Skeletal muscle cell (primary cell): ENCODE data around the gene R3HDM2.
"Not testable (repeated sequence)": the region's sequence is repeated elsewhere in the genome, so short reads cannot be mapped to it uniquely, and the experiment has no call there.

Experiments
- DNase-seq: peaks from one replicate; pipeline ENCODE4 v3.0.0-alpha.2; 2010; ENCODE audit warnings: low read depth
- H3K4me3 ChIP-seq: 2 replicates; pipeline ENCODE4 v1.5.1; 2011; ENCODE audit warnings: low read depth, mild to moderate bottlenecking, control low read depth, low read length, moderate library complexity

The R3HDM2 gene

DNA sequence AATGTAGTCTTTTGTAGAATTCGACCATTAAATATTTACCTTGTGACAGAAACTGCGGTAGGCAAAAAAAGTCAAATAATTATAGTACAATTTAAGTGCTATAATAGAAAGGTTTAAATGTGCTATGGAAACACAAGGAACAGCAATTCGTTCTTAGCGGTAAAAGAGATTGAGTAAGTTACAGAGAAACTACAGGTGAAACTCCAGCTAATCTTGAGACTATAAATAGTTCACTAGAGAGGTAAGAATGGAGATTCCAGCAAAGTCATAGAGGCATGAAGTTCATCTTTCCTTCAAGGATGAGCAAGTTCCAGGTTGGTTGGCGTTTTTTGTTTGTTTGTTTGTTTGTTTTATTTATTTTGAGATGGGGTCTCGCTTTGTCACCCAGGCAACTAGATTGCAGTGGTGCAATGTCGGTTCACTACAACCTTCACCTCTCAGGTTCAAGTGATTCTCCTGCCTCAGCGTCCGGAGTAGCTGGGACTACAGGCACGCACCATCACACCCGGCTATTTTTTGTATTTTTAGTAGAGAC lies 878 bp upstream of the R3HDM2 start:
- H3K4me3 ChIP-seq = no peak overlapping the region
- no peak for DNase-seq

DNA sequence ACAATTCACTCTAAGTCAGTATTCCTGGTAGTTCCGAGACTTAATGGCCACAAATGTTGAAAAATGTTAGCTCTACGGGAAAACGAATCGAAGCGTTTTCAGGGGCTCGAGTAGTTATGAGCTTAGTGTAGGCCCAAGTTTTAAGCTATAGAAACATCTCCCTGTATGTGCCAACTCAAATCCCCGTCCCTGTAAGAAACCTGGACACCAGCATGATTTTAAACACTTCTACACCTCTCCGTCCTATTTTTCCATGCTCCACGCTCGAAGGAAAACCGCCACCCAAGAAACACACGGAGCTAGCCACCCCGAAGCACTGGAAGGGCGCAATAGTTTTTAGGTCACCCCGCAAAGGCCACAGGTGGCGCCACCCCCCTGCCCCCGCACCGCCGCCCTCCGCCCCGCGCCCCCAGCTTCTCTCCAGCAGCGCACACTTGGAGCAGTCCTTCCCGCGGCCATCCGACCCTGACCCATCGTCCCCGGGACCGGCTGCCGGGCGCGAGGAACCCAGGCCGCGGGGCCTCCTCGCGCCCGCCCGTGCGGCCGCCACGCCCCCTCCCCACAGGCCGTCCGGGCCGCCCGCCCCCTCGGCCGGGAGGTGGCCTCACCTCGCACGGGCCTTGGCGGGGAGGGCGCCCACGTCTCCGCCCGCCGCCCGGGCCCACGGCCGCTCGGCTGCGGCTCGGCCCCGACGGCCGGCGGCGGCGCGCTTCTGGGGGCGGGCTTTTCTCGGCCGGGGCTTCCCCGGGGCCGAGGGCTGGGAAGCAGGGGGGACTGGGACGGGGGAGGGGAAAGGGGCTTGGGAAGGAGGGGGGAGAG lies 522 bp downstream of the R3HDM2 start:
- DNase-seq = no peak
- H3K4me3 ChIP-seq = peak overlapping the region; percentile 54

DNA sequence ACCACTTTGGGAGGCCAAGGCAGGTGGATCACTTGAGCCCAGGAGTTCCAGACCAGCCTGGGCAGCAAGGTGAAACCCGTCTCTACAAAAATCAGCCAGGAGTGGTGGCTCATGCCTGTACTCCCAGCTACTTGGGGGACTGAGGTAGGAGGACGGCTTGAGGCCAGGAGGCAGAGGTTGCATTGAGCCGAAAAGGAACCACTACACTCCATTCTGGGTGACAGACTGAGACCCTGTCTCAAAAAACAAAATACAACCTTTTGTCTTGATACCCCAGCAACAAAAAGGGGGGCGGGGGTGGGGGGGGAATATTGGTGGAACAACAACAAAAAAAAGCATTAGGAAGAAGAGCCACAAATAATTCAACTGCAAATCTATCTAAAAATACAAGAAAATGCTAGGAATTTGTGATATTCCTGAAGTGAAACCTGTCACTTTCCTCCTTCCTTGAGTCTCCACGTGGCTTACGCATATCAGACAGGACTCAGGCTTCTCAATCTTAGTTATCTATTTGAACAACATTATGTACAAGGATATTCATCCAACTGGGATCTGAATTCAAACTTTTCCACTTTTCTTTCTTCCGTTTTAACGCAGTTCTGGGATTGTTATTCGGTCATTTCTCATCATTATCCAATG lies 1.3 kb downstream of the R3HDM2 start:
- DNase-seq = no peak
- H3K4me3 ChIP-seq = peak overlapping the region; percentile 54

DNA sequence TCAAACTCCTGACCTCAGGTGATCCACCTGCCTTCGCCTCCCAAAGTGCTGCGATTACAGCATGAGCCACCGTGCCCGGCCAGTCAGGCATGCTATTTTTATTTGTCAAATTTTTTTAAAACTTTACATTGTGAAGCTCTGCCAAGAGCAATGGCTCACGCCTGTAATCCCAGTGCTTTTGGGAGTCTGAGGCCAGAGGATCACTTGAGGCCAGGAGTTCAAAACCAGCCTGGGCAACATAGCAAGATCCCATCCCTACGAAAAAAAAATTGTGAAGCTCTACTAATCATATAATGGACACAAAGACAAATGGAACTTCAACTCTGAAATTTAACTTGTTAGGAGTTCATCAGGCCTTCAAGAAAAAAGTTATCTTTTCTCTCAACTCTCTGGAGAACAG lies 1.9 kb downstream of the R3HDM2 start:
- no peak for DNase-seq
- no peak overlapping the region for H3K4me3 ChIP-seq

DNA sequence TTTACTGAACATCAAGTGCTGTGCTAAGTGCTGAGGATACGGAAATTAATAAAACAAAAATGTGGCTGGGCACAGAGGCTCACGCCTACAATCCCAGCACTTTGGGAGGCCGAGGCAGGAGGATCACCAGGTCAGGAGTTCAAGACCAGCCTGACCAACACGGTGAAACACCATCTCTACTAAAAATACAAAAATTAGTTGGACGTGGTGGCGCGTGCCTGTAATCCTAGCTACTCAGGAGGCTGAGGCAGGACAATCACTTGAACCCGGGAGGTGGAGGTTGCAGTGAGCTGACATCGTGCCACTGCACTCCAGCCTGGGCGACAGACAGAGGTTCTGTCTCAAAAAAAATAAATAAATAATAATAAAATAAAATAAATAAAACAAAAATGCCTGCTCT lies 3.9 kb downstream of the R3HDM2 start:
- not testable (repeated sequence) for H3K4me3 ChIP-seq, DNase-seq

DNA sequence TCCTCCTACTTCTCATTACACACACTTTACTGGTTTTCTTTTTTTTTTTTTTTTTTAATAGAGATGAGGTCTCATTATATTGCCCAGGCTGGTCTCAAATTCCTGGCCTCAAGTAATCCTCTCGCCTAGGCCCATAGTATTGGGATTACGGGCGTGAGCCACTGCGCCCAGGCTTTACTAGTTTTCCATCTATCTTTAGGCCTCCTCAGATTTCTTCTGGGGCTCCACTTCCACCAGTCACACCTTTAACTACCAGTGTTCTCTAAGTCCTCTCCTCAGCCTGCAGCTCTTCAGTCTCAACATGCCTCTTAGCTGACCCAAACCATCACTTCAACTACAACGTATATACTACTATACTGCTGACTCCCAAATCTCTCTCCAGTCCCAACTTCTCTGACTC lies 10.4 kb downstream of the R3HDM2 start:
- no peak overlapping the region for H3K4me3 ChIP-seq
- DNase-seq = no peak

DNA sequence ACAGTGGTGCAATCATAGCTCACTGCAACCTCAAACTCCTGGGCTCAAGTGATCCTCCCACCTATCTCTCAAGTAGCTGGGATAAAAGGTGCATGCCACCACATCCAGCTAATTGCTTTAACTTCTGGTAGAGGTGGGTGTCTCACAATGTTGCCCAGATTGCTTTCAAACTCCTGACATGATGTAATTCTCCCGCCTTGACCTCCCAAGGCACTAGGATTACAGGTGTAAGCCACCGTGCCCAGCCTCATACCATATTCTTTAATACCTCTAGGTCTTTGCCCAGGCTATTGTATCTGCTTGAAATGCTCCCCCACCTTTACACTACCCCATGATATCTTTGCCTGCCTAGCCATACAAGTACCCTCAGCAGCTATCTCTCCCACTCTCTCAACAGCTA lies 11.3 kb downstream of the R3HDM2 start:
- no peak overlapping the region for H3K4me3 ChIP-seq
- DNase-seq = no peak

DNA sequence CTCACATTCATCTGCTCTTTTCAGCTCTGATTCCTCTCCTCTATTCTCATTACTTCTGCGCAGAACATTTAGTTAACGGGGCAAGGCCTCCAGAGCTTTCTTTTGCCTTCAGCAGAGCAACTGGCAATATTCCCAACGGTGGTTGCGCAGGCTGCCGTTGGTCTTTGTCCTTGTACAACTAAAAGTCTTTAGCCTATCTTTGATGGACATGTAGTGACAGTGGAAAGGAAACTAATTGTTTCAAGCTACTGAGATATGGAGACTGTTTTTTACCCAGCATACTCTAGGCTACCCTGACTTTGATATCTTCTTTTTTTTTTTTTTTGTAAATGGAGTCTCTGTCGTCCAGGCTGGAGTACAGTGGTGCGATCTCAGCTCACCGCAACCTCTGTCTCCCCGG lies 12.6 kb downstream of the R3HDM2 start:
- DNase-seq = no peak
- H3K4me3 ChIP-seq = no peak overlapping the region

DNA sequence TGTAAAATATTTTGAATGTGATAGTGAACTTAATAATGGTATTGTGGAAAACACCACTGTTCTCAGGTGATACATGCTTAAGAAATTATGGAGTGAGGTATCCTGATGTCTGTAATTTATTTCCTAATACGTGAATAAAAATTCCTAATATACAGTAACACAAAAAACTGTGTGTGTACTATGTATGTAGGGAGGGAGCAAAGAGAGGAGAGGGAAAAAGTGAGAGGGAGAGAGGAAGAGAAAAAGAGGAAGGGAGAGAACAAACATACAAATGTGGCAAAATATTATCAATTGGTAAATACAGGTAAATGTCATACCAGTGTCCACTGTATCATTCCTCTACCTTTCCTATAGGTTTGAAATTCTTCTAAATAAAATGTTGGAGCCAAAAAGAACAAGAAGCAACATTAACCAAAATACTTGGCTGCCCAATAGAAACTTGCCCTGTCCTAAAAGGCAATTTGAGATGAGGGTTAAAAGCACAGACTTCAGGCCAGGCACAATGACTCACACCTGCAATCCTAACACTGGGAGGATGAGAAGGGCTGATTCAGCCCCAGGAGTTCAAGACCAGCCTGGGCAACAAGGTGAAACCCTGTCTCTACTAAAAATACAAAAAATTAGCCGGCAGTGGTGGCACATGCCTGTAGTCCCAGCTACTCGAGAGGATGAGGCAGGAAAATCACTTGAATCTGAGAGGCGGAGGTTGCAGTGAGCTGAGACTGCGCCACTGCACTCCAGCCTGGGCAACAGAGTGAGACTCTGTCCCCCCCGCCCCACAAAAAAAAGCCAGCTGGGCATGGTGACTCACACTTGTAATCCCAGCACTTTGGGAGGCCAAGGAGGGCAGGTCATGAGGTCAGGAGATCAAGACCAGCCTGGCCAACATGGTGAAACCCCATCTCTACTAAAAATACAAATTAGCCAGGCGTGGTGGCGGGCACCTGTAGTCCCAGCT lies 14.5 kb downstream of the R3HDM2 start:
- H3K4me3 ChIP-seq = no peak overlapping the region
- no peak for DNase-seq

DNA sequence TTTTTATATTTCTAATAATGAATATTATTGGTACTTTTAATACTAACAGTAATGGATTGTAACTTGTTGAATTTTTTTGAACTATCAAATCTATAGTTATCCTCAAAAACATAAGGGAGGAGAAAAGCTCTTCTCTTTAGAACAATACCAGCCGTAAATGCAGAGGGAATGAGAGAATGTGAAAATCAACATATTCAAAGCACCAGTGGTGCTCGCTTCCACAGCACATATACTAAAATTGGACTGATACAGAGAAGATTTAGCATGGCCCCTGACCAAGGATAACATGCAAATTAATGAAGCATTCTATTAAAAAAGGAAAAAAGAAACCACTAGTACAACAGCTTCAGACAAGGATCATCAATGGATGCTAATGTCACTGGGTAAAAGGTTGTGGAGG lies 15.8 kb downstream of the R3HDM2 start:
- DNase-seq = no peak

DNA sequence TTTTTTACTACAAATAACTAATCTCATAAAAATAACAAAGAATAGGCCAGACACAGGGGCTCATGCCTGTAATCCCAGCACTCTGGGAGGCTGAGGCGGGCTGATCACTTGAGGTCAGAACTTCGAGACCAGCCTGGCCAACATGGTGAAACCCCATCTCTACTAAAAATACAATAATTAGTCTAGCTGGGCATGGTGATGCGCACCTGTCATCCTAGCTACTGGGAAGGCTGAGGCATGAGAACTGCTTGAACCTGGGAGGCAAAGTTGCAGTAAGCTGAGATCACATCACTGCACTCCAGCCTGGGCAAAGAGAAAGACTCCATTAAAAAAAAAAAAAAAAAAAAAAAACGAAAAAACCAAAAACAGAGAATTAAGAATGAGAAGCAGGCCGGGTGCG lies 16.7 kb downstream of the R3HDM2 start:
- H3K4me3 ChIP-seq, DNase-seq: not testable (repeated sequence)

More for the DNA sequence above, 15.8 kb downstream of the R3HDM2 start:
- no peak overlapping the region for H3K4me3 ChIP-seq

DNA sequence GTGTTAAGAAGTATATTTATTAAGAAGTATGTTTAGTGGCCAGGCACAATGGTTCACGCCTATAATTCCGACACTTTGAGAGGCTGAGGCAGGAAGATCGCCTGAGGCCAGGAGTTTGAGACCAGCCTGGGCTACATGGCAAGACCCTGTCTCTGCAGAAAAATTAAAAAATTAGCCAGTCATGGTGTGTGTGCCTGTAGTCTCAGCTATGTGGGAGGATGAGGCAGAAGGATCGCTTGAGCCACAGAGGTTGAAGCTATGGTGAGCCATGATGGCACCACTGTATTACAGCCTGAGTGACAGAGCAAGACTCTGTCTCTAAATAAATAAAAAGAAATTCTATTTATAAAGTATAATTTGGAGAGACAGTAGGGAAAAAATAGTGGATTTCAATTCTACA lies 20.3 kb downstream of the R3HDM2 start:
- H3K4me3 ChIP-seq = no peak overlapping the region
- no peak for DNase-seq

DNA sequence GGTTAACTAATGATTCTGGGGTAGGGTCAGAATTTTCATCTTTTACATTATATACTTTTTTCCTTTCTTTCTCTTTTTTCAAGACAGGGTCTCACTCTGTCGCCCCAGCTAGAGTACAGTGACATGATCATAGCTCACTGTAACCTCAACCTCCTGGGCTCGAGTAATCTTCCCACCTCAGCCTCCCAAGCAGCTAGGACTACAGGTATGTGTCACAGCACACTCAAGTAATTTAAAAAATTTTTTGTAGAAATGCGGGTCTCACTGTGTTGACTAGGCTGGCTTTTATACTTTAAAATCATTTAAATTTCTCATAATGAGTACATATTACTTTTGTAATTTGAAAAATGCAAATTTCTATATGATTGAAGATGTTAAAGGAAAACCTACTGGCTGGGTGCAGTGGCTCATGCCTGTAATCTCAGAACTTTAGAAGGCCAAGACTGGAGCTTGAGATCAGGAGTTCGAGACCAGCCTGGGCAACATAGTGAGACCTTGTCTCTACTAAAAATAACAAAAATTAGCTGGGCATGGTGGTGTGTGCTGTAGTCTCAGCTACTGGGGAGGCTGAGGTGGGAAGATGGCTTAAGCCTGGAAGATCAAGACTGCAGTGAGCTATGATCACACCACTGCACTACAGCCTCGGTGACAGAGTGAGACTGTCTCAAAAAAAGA lies 25.7 kb downstream of the R3HDM2 start:
- DNase-seq = no peak
- no peak overlapping the region for H3K4me3 ChIP-seq

DNA sequence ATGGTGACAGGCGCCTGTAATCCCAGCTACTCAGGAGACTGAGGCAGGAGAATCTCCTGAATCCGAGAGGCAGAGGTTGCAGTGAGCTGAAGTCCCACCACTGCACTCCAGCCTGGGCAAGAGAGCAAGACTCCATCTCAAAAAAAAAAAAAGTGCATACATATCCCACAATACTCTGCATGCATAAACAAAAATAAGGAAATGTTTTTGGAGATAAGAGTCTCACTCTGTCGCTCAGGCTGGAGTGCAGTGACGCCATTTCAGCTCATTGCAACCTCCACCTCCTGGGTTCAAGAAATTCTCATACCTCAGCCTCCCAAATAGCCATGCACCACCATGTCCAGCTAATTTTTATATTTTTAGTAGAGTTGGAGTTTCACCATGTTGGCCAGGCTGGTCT lies 28.7 kb downstream of the R3HDM2 start:
- not testable (repeated sequence) for H3K4me3 ChIP-seq, DNase-seq

DNA sequence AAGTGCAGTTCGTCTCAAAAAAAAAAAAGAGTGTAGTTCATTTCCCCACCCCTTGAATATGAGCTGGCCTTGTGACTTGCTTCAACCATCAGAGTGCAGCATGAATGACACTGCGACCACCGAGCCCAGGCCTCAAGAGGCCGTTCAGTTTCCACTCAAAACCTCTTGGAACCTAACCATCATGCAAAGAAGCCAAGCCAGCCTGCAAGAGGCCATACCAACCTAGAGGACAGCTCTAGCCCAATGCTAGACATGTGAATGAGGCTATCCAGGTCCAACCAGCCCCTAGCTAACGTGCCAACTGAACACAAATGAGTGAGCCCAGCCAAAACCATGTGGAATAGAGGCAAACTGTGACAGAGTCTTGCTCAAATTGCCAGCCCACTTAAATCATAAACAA lies 29.7 kb downstream of the R3HDM2 start:
- H3K4me3 ChIP-seq = no peak overlapping the region
- DNase-seq = no peak

DNA sequence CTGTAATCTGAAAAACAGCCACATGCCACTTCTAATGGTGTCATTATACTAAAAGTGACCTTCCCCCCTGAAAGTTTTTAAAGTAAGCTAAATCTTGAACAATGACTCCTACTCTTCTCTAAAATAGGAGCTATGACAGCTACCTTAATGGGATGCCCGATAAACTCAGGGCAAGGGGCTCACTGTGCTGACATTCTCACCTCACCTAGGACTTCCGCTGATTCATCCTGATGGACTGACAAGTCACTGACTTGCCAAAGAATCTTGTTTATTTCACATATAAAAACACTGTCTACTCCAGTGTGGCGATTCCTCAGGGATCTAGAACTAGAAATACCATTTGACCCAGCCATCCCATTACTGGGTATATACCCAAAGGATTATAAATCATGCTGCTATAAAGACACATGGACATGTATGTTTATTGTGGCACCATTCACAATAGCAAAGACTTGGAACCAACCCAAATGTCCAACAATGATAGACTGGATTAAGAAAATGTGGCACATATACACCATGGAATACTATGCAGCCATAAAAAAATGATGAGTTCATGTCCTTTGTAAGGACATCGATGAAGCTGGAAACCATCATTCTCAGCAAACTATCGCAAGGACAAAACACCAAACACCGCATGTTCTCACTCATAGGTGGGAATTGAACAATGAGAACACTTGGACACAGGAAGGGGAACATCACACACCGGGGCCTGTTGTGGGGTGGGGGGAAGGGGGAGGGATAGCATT lies 31.0 kb downstream of the R3HDM2 start:
- H3K4me3 ChIP-seq, DNase-seq: not testable (repeated sequence)

DNA sequence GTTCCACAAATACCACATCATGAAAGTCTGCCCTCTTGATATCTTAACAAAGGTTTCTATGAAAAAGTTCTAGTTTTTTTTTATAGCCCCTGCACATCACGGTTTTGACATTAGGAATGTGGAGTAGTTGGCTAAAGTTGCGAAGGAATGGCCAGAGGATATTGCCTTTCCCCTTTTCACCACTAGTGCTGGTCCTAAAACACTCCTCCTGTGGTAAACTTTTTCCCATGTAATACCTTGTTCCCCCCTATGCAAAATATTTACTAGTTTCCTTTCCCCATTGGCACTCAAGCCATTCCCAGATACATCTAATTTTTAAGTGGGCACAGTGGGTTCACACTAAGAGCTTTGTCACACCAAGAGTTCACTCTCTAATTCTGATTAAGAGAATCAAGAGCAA lies 33.4 kb downstream of the R3HDM2 start:
- no peak for DNase-seq
- H3K4me3 ChIP-seq = no peak overlapping the region

DNA sequence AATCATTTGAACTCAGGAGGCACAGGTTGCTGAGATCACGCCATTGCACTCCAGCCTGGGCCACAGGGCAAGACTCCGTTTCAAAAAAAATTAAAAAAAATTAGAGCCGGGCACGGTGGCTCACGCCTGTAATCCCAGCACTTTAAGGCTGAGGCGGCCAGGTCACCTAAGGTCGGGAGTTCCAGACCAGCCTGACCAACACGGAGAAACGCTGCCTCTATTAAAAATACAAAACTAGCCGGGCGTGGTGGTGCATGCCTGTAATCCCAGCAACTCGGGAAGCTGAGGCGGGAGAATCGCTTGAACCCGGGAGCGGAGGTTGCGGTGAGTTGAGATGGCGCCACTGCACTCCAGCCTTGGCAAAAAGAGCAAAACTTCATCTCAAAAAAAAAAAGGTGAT lies 35.7 kb downstream of the R3HDM2 start:
- H3K4me3 ChIP-seq = no peak overlapping the region
- DNase-seq = no peak

DNA sequence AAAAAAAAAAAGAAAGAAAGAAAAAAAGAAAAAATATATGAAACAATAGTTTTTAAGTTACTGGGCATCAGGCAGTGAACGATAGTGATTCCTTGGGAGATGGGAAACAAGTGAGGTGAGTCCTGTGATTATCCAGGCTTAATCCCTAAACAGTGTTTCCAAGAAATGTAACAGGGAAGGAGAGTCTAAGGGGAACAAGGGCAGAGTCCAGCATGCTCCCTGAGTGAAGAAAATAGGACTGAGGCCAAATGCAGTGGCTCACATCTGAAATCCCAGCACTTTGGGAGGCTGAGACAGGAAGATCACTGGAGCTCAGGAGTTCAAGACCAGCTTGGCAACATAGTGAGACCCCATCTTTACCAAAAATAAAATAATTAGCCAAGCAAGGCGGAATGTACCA lies 40.7 kb downstream of the R3HDM2 start:
- no peak overlapping the region for H3K4me3 ChIP-seq
- no peak for DNase-seq
